HL-60 (cell line): ENCODE measurements around the gene NEGR1.

ENCODE experiments used
- CTCF ChIP-seq: IDR thresholded peaks from one replicate; pipeline ENCODE4 v1.5.1; 2011; ENCODE audit warnings: low read length, control low read depth, inconsistent platforms; ENCODE audit not compliant: insufficient read depth
- GABPA ChIP-seq: IDR thresholded peaks from 2 replicates; pipeline ENCODE4 v1.6.1; 2012; ENCODE audit warnings: low read depth
- POLR2AphosphoS5 ChIP-seq: IDR thresholded peaks from 2 replicates; pipeline ENCODE4 v1.6.1; 2012; ENCODE audit warnings: low read depth
- SPI1 ChIP-seq: IDR thresholded peaks from 2 replicates; pipeline ENCODE4 v1.6.1; 2012; ENCODE audit warnings: low read depth, mild to moderate bottlenecking, borderline replicate concordance
- TF ChIP-seq, protein P1 (sequence below): IDR thresholded peaks from 2 replicates; pipeline ENCODE4 v1.6.1; 2012; ENCODE audit warnings: low read depth; ENCODE audit not compliant: insufficient replicate concordance

DNA sequence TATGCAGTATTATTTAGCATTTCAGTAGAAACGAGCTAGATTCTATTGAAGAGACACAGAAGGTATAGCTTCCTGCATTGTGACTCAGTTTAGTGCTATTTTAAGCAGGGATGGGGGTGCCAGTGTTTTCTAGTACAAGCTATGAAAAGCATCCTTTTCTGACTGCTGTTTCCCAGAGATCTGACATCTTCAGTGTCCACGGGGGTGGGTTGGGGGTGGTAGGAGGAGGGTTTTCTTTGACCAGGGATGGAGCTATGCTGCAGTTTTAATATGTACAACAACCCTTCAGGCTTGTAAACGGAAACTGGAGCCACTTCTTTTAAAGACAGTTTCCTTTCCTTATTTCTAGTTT lies 2.7 kb upstream of the NEGR1 start:
- no peak for TF ChIP-seq CTCF
- TF ChIP-seq POLR2AphosphoS5: no peak
- TF ChIP-seq, protein P1, sequence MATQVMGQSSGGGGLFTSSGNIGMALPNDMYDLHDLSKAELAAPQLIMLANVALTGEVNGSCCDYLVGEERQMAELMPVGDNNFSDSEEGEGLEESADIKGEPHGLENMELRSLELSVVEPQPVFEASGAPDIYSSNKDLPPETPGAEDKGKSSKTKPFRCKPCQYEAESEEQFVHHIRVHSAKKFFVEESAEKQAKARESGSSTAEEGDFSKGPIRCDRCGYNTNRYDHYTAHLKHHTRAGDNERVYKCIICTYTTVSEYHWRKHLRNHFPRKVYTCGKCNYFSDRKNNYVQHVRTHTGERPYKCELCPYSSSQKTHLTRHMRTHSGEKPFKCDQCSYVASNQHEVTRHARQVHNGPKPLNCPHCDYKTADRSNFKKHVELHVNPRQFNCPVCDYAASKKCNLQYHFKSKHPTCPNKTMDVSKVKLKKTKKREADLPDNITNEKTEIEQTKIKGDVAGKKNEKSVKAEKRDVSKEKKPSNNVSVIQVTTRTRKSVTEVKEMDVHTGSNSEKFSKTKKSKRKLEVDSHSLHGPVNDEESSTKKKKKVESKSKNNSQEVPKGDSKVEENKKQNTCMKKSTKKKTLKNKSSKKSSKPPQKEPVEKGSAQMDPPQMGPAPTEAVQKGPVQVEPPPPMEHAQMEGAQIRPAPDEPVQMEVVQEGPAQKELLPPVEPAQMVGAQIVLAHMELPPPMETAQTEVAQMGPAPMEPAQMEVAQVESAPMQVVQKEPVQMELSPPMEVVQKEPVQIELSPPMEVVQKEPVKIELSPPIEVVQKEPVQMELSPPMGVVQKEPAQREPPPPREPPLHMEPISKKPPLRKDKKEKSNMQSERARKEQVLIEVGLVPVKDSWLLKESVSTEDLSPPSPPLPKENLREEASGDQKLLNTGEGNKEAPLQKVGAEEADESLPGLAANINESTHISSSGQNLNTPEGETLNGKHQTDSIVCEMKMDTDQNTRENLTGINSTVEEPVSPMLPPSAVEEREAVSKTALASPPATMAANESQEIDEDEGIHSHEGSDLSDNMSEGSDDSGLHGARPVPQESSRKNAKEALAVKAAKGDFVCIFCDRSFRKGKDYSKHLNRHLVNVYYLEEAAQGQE: no peak
- no peak for TF ChIP-seq GABPA
- no peak for TF ChIP-seq SPI1
